HG03064 (cell line): ENCODE measurements around the gene ARFGEF3.
A peak's percentile ranks its signal among the peaks of the same experiment; 100 is the strongest.

Source experiments
- ATAC-seq: cut with Tn5 transposase; IDR thresholded peaks from one replicate; pipeline ENCODE4 v1.9.1; 2021; ENCODE audit warnings: low read depth; ENCODE audit not compliant: unreplicated experiment

The ARFGEF3 gene

GRCh38 chr6:138161088-138161337, 726 bp upstream of the ARFGEF3 start:
- no peak for ATAC-seq

- peak; percentile 39 for ATAC-seq
Observed at GRCh38 chr6:138162111-138162954, 594 bp downstream of the ARFGEF3 start.

- ATAC-seq: no peak
Observed at GRCh38 chr6:138162955-138163575, 1.3 kb downstream of the ARFGEF3 start.

- no peak for ATAC-seq
Observed at GRCh38 chr6:138175596-138175995, 13.9 kb downstream of the ARFGEF3 start.

GRCh38 chr6:138176652-138177232, 15.0 kb downstream of the ARFGEF3 start:
- no peak for ATAC-seq

- no peak for ATAC-seq
Observed at GRCh38 chr6:138182939-138183789, 21.4 kb downstream of the ARFGEF3 start.

- no peak for ATAC-seq
Observed at GRCh38 chr6:138183790-138184134, 22.0 kb downstream of the ARFGEF3 start.

- ATAC-seq: no peak
Observed at GRCh38 chr6:138184230-138184629, 22.5 kb downstream of the ARFGEF3 start.

- ATAC-seq: no peak
Observed at GRCh38 chr6:138187156-138187555, 25.4 kb downstream of the ARFGEF3 start.

- no peak for ATAC-seq
Observed at GRCh38 chr6:138188278-138188941, 26.7 kb downstream of the ARFGEF3 start.

- no peak for ATAC-seq
Observed at GRCh38 chr6:138194287-138194686, 32.5 kb downstream of the ARFGEF3 start.

GRCh38 chr6:138196122-138196738, 34.5 kb downstream of the ARFGEF3 start:
- ATAC-seq: no peak

GRCh38 chr6:138197570-138197969, 35.8 kb downstream of the ARFGEF3 start:
- no peak for ATAC-seq

- no peak for ATAC-seq
Observed at GRCh38 chr6:138198430-138199091, 36.8 kb downstream of the ARFGEF3 start.

- no peak for ATAC-seq
Observed at GRCh38 chr6:138201836-138202235, 40.1 kb downstream of the ARFGEF3 start.

- no peak for ATAC-seq
Observed at GRCh38 chr6:138203315-138203714, 41.6 kb downstream of the ARFGEF3 start.

- ATAC-seq: no peak
Observed at GRCh38 chr6:138204303-138204702, 42.6 kb downstream of the ARFGEF3 start.

- no peak for ATAC-seq
Observed at GRCh38 chr6:138204792-138205384, 43.1 kb downstream of the ARFGEF3 start.

- no peak for ATAC-seq
Observed at GRCh38 chr6:138205437-138206094, 43.8 kb downstream of the ARFGEF3 start.
